ENCODE measurements around the gene PSME3IP1. TPM values are rescaled to one million over a fixed set of nuclear protein-coding genes. Genes with fewer than 3 reads are reported as not detected.

PSME3IP1 gene
- 10 to 100 TPM; 26.7 to 32.9 TPM for total RNA-seq

GRCh38 chr16:57185945-57186871 is at the start of gene PSME3IP1, which contains the start of gene RSPRY1:
Gene PSME3IP1 (minus strand): TSS chr16:57186039. CDS start chr16:57173854, 12,185 bp downstream.
Gene RSPRY1 (plus strand): TSS chr16:57186329. CDS start chr16:57204659, 18,330 bp downstream.
- no peaks in the 10 kb centered on the region for H3K27me3 ChIP-seq
- ATAC-seq (peak; percentile 95), DNase-seq (peak; percentile 98 to 99 (median 98))
- H3K4me1 ChIP-seq: peaks cover 41% of the 10 kb centered on the region
- 1% methylated on average over 31 to 62 of the region's 64 CpGs for WGBS, 2 donors
- H3K27ac ChIP-seq: peak within 1 kb of the TSS; percentile 89 to 95 (median 94)
- TF ChIP-seq POLR2A (IDR thresholded peaks at IDR 0.05): peak; percentile 79 to 90 (median 85)
- TF ChIP-seq CTCF (IDR thresholded peaks at IDR 0.05): no peak
- H3K9me3 ChIP-seq: no peaks in the 10 kb centered on the region
- peak within 1 kb of the TSS; percentile 90 to 91 for H3K4me3 ChIP-seq
- no peaks in the 10 kb centered on the region for H3K36me3 ChIP-seq (replicated peaks in 1 of 2; ENCODE audit: insufficient read depth in 1 of 2, low read depth in 2 of 2)
- intact Hi-C loops (cut with DNase I): no loop called here

- H3K36me3 ChIP-seq (replicated peaks in 1 of 2; ENCODE audit: insufficient read depth in 1 of 2, low read depth in 2 of 2): peaks cover 7 to 20% of the 10 kb centered on the region in 2 donors
- peaks cover 12% of the 10 kb centered on the region for H3K4me1 ChIP-seq
- intact Hi-C loops (cut with DNase I): no loop called here
- H3K27me3 ChIP-seq: no peaks in the 10 kb centered on the region
- no peak for TF ChIP-seq POLR2A (IDR thresholded peaks at IDR 0.05)
- TF ChIP-seq CTCF (IDR thresholded peaks at IDR 0.05): no peak
- H3K9me3 ChIP-seq: no peaks in the 10 kb centered on the region
- DNase-seq (peak in 1 of 4 donors; percentile 29), ATAC-seq (peak; percentile 79)
- H3K27ac ChIP-seq: peak overlapping the region in 3 of 4 donors; percentile 20 to 52 (median 32)
- WGBS, 2 donors: 49 to 57% methylated on average over 8 of the region's 8 CpGs
- no peak overlapping the region for H3K4me3 ChIP-seq
Observed at GRCh38 chr16:57235128-57236021, 49.5 kb upstream of the PSME3IP1 start.

- intact Hi-C loops (cut with DNase I): no loop called here
- no peak for DNase-seq
- H3K27ac ChIP-seq: peak overlapping the region in 3 of 4 donors; percentile 20 to 52 (median 32)
- peaks cover 7 to 24% of the 10 kb centered on the region in 2 donors for H3K36me3 ChIP-seq (replicated peaks in 1 of 2; ENCODE audit: insufficient read depth in 1 of 2, low read depth in 2 of 2)
- H3K4me3 ChIP-seq: no peak overlapping the region
- peaks cover 12% of the 10 kb centered on the region for H3K4me1 ChIP-seq
- H3K9me3 ChIP-seq: no peaks in the 10 kb centered on the region
- TF ChIP-seq POLR2A (IDR thresholded peaks at IDR 0.05) (no peak), CTCF (IDR thresholded peaks at IDR 0.05) (no peak)
- ATAC-seq: no peak
- no peaks in the 10 kb centered on the region for H3K27me3 ChIP-seq
Observed at GRCh38 chr16:57234707-57235092, 48.9 kb upstream of the PSME3IP1 start.

- DNase-seq: no peak
- H3K27ac ChIP-seq: peak overlapping the region in 1 of 4 donors; percentile 52
- intact Hi-C loops (cut with DNase I): no loop called here
- peaks cover 7 to 22% of the 10 kb centered on the region in 2 donors for H3K36me3 ChIP-seq (replicated peaks in 1 of 2; ENCODE audit: insufficient read depth in 1 of 2, low read depth in 2 of 2)
- no peak overlapping the region for H3K4me3 ChIP-seq
- no peak for ATAC-seq
- H3K27me3 ChIP-seq: no peaks in the 10 kb centered on the region
- H3K4me1 ChIP-seq: peaks cover 12% of the 10 kb centered on the region
- TF ChIP-seq CTCF (IDR thresholded peaks at IDR 0.05) (no peak), POLR2A (IDR thresholded peaks at IDR 0.05) (no peak)
- H3K9me3 ChIP-seq: no peaks in the 10 kb centered on the region
- WGBS, 2 donors: 88 to 91% methylated on average over 9 of the region's 9 CpGs
Observed at GRCh38 chr16:57233944-57234706, 48.3 kb upstream of the PSME3IP1 start.

Data from body of pancreas (tissue), 4 donors.